Activated naive CD8-positive, alpha-beta T cell (primary cell): ENCODE data around the gene NKAIN2.
"Not testable (repeated sequence)": the region's sequence is repeated elsewhere in the genome, so short reads cannot be mapped to it uniquely, and the experiment has no call there.

ENCODE experiments used
- H3K27ac Mint-ChIP-seq: one replicate; pipeline ENCODE4 v1.8.0; 2021; ENCODE audit warnings: mixed read lengths
- H3K27me3 Mint-ChIP-seq: one replicate; pipeline ENCODE4 v1.8.0; 2021; ENCODE audit warnings: mixed read lengths
- H3K36me3 Mint-ChIP-seq: one replicate; pipeline ENCODE4 v1.8.0; 2021; ENCODE audit warnings: mixed read lengths
- H3K4me1 Mint-ChIP-seq: one replicate; pipeline ENCODE4 v1.8.0; 2021; ENCODE audit warnings: low read depth, mixed read lengths
- H3K4me3 Mint-ChIP-seq: one replicate; pipeline ENCODE4 v1.8.0; 2021; ENCODE audit warnings: mild to moderate bottlenecking, mixed read lengths
- H3K9me3 Mint-ChIP-seq: one replicate; pipeline ENCODE4 v1.8.0; 2021; ENCODE audit warnings: low read depth, mixed read lengths

NKAIN2 gene

GRCh38 chr6:124147621-124148020 is 344.0 kb downstream of the NKAIN2 start:
- H3K27ac Mint-ChIP-seq: no peak overlapping the region
- peaks cover 8% of the 10 kb centered on the region for H3K9me3 Mint-ChIP-seq
- no peaks in the 10 kb centered on the region for H3K27me3 Mint-ChIP-seq
- H3K4me1 Mint-ChIP-seq: no peaks in the 10 kb centered on the region
- no peak overlapping the region for H3K4me3 Mint-ChIP-seq
- H3K36me3 Mint-ChIP-seq: no peaks in the 10 kb centered on the region

- Mint-ChIP-seq H3K36me3 (no peaks in the 10 kb centered on the region), H3K27me3 (no peaks in the 10 kb centered on the region), H3K27ac (no peak overlapping the region), H3K4me1 (no peaks in the 10 kb centered on the region), H3K4me3 (no peak overlapping the region), H3K9me3 (peaks cover 1% of the 10 kb centered on the region)
Observed at GRCh38 chr6:124148236-124148957, 344.7 kb downstream of the NKAIN2 start.

- H3K4me1 Mint-ChIP-seq: no peaks in the 10 kb centered on the region
- no peaks in the 10 kb centered on the region for H3K36me3 Mint-ChIP-seq
- H3K27me3 Mint-ChIP-seq: no peaks in the 10 kb centered on the region
- H3K4me3 Mint-ChIP-seq: no peak overlapping the region
- H3K27ac Mint-ChIP-seq: no peak overlapping the region
- H3K9me3 Mint-ChIP-seq: no peaks in the 10 kb centered on the region
Observed at GRCh38 chr6:124149646-124150045, 346.0 kb downstream of the NKAIN2 start.

- Mint-ChIP-seq H3K36me3 (no peaks in the 10 kb centered on the region), H3K27me3 (no peaks in the 10 kb centered on the region), H3K4me3 (no peak overlapping the region), H3K4me1 (no peaks in the 10 kb centered on the region), H3K9me3 (peaks cover 7% of the 10 kb centered on the region), H3K27ac (no peak overlapping the region)
Observed at GRCh38 chr6:124158024-124158423, 354.4 kb downstream of the NKAIN2 start.

- no peaks in the 10 kb centered on the region for H3K27me3 Mint-ChIP-seq
- no peak overlapping the region for H3K4me3 Mint-ChIP-seq
- H3K4me1 Mint-ChIP-seq: no peaks in the 10 kb centered on the region
- peaks cover 17% of the 10 kb centered on the region for H3K9me3 Mint-ChIP-seq
- H3K27ac Mint-ChIP-seq: no peak overlapping the region
- H3K36me3 Mint-ChIP-seq: no peaks in the 10 kb centered on the region
Observed at GRCh38 chr6:124163676-124164075, 360.0 kb downstream of the NKAIN2 start.

GRCh38 chr6:124164343-124164742 is 360.7 kb downstream of the NKAIN2 start:
- Mint-ChIP-seq H3K9me3 (peaks cover 16% of the 10 kb centered on the region), H3K27ac (no peak overlapping the region)

GRCh38 chr6:124167249-124167648 is 363.6 kb downstream of the NKAIN2 start:
- not testable (repeated sequence) for H3K4me1 Mint-ChIP-seq, H3K36me3 Mint-ChIP-seq, H3K27ac Mint-ChIP-seq, H3K27me3 Mint-ChIP-seq, H3K4me3 Mint-ChIP-seq
- H3K9me3 Mint-ChIP-seq: peaks cover 12% of the 10 kb centered on the region

More at GRCh38 chr6:124164343-124164742, 360.7 kb downstream of the NKAIN2 start:
- H3K27me3 Mint-ChIP-seq: no peaks in the 10 kb centered on the region
- H3K4me3 Mint-ChIP-seq: no peak overlapping the region
- H3K4me1 Mint-ChIP-seq: no peaks in the 10 kb centered on the region
- no peaks in the 10 kb centered on the region for H3K36me3 Mint-ChIP-seq

GRCh38 chr6:124190256-124190655 is 386.6 kb downstream of the NKAIN2 start:
- H3K4me3 Mint-ChIP-seq: no peak overlapping the region
- H3K9me3 Mint-ChIP-seq: peaks cover 4% of the 10 kb centered on the region
- H3K27me3 Mint-ChIP-seq: no peaks in the 10 kb centered on the region
- no peaks in the 10 kb centered on the region for H3K36me3 Mint-ChIP-seq
- no peak overlapping the region for H3K27ac Mint-ChIP-seq
- H3K4me1 Mint-ChIP-seq: no peaks in the 10 kb centered on the region

GRCh38 chr6:124193132-124193531 is 389.5 kb downstream of the NKAIN2 start:
- Mint-ChIP-seq H3K27me3 (no peaks in the 10 kb centered on the region), H3K27ac (no peak overlapping the region), H3K4me1 (no peaks in the 10 kb centered on the region), H3K36me3 (no peaks in the 10 kb centered on the region), H3K4me3 (no peak overlapping the region), H3K9me3 (peaks cover 4% of the 10 kb centered on the region)

GRCh38 chr6:124197148-124197547 is 393.5 kb downstream of the NKAIN2 start:
- no peaks in the 10 kb centered on the region for H3K9me3 Mint-ChIP-seq
- no peaks in the 10 kb centered on the region for H3K4me1 Mint-ChIP-seq
- H3K36me3 Mint-ChIP-seq: no peaks in the 10 kb centered on the region
- H3K27ac Mint-ChIP-seq: no peak overlapping the region
- H3K4me3 Mint-ChIP-seq: no peak overlapping the region
- no peaks in the 10 kb centered on the region for H3K27me3 Mint-ChIP-seq

GRCh38 chr6:124199286-124199685 is 395.6 kb downstream of the NKAIN2 start:
- Mint-ChIP-seq H3K4me3 (no peak overlapping the region), H3K4me1 (no peaks in the 10 kb centered on the region), H3K27me3 (no peaks in the 10 kb centered on the region), H3K9me3 (no peaks in the 10 kb centered on the region), H3K36me3 (no peaks in the 10 kb centered on the region), H3K27ac (no peak overlapping the region)

- Mint-ChIP-seq H3K9me3 (peaks cover 3% of the 10 kb centered on the region), H3K4me1 (no peaks in the 10 kb centered on the region), H3K4me3 (no peak overlapping the region), H3K27ac (no peak overlapping the region), H3K36me3 (no peaks in the 10 kb centered on the region), H3K27me3 (no peaks in the 10 kb centered on the region)
Observed at GRCh38 chr6:124200661-124201060, 397.0 kb downstream of the NKAIN2 start.

- Mint-ChIP-seq H3K4me1 (no peaks in the 10 kb centered on the region), H3K27ac (no peak overlapping the region), H3K36me3 (no peaks in the 10 kb centered on the region), H3K4me3 (no peak overlapping the region), H3K27me3 (no peaks in the 10 kb centered on the region), H3K9me3 (peaks cover 3% of the 10 kb centered on the region)
Observed at GRCh38 chr6:124203101-124203811, 399.6 kb downstream of the NKAIN2 start.

- Mint-ChIP-seq H3K9me3 (peaks cover 3% of the 10 kb centered on the region), H3K27ac (no peak overlapping the region), H3K4me3 (no peak overlapping the region), H3K27me3 (no peaks in the 10 kb centered on the region), H3K4me1 (no peaks in the 10 kb centered on the region), H3K36me3 (no peaks in the 10 kb centered on the region)
Observed at GRCh38 chr6:124203812-124204167, 400.1 kb downstream of the NKAIN2 start.

GRCh38 chr6:124205921-124206320 is 402.3 kb downstream of the NKAIN2 start:
- H3K36me3 Mint-ChIP-seq: no peaks in the 10 kb centered on the region
- no peak overlapping the region for H3K4me3 Mint-ChIP-seq
- H3K9me3 Mint-ChIP-seq: peaks cover 14% of the 10 kb centered on the region
- no peaks in the 10 kb centered on the region for H3K27me3 Mint-ChIP-seq
- no peaks in the 10 kb centered on the region for H3K4me1 Mint-ChIP-seq
- H3K27ac Mint-ChIP-seq: no peak overlapping the region
